ENCODE measurements around the gene CATSPERB.
"Not testable (repeated sequence)": the region's sequence is repeated elsewhere in the genome, so short reads cannot be mapped to it uniquely, and the experiment has no call there.

The CATSPERB gene

GRCh38 chr14:91732439-91732838 lies 553 bp upstream of the CATSPERB start:
- no peak for DNase-seq (ENCODE audit: low read depth in 2 of 2)

DNA sequence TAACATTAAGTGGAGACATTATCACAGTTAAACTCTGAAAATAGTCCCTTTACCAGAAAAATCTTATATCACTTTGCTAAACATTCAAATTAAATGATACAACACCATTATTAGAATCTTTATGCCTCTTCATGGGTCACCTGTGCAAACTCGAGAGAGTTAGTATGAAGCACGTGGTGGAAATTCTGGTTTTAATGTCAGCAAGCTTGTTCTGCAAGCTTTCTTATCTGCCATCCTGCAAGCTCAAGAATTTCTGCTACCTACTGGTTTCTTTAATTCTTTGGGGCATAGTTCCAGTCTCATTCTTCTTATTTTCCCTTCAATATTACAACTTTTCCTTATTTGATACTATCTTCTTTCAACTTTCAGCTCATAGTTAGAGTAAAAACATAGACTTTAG lies 868 bp downstream of the CATSPERB start:
- DNase-seq (ENCODE audit: low read depth in 2 of 2) = no peak

DNA sequence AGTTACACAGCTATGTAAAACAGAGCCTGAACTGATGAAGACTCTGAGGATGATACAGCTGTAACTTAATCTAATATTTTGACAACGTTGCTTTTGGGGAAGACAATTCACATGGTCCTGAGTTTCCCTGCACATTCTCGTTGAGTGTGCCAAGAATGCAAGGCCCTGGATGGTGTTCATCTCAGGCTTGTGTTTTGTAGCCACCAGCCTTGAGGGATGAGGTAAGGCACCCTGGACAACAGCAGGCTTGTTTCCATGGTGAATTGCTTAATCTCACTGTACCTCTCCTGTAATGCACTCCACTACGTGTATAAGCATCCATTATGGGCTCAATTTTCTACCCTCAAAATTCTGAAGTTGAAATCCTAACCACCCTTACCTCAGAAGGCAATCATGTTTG lies 2.1 kb downstream of the CATSPERB start:
- DNase-seq (ENCODE audit: low read depth in 2 of 2) = no peak

DNA sequence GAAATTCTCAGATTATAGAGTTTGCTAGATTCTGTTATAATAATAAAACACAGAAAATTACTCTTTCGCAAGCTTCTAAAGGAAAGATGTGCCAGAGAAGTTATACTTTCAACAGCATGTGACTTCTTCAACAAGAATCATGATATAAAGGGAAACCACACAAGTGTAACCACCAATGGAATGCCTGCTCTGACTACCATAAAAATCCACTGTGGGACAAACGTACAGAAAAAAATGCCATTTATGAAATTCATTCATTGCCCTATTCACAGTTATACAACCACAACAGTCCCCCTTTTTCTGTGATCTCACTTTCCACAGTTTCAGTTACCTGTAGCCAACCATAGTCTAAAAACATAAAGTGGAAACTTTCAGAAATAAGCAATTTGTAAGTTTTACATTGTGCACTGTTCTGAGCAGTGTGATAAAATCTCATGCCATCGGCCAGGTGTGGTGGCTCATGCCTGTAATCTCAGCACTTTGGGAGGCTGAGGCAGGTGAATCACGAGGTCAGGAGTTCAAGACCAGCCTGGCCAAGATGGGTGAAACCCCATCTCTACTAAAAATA lies 3.2 kb downstream of the CATSPERB start:
- DNase-seq (ENCODE audit: low read depth in 2 of 2) = no peak

- no peak for DNase-seq (ENCODE audit: low read depth in 2 of 2)
Measured at GRCh38 chr14:91727121-91727520, 4.8 kb downstream of the CATSPERB start.

GRCh38 chr14:91723501-91723900 lies 8.4 kb downstream of the CATSPERB start:
- no peak for DNase-seq (ENCODE audit: low read depth in 2 of 2)

DNA sequence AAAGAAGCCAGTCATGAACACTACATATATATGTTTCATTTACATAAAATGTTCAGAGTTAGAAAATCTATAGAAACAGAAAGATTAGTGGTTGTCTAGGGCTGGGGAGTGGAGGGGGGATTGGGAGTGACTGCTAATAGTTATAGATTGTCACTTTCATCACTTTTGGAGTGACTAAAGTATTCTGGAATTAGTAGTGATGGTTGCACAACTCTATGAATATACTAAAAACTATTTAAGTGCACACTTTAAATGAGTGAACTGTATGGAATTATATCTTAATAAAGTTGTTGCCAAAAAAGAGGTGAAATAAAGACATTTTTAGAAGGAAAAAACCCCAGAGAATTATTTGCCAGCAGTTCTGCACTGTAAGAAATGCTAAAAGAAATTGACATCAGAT lies 9.5 kb downstream of the CATSPERB start:
- no peak for DNase-seq (ENCODE audit: low read depth in 2 of 2)

- DNase-seq (ENCODE audit: low read depth in 2 of 2) = no peak
Measured at GRCh38 chr14:91719839-91720238, 12.0 kb downstream of the CATSPERB start.

GRCh38 chr14:91716999-91717398 lies 14.9 kb downstream of the CATSPERB start:
- DNase-seq (ENCODE audit: low read depth in 2 of 2) = no peak

DNA sequence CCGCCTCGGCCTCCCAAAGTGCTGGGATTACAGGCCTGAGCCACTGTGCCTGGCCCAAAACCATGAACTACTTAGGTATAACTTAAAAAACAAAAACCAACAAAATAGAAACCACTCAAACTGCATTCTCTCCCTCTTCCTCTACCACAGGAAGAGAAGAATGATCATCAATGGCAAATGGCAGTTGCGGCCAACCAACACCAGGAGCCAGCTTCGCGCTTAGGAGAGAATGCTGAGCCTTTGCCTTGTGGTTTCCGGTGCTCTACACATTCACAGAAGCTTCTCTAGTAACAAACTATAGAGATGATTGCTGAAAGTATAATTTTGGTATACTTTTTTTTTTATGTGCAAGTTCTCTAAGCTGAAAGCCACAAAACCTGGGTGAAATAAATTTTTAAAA lies 17.1 kb downstream of the CATSPERB start:
- DNase-seq (ENCODE audit: low read depth in 2 of 2) = no peak

- no peak for DNase-seq (ENCODE audit: low read depth in 2 of 2)
Measured at GRCh38 chr14:91708795-91709194, 23.1 kb downstream of the CATSPERB start.

GRCh38 chr14:91706996-91707395 lies 24.9 kb downstream of the CATSPERB start:
- no peak for DNase-seq (ENCODE audit: low read depth in 2 of 2)

GRCh38 chr14:91694643-91695042 lies 37.2 kb downstream of the CATSPERB start:
- DNase-seq (ENCODE audit: low read depth in 2 of 2) = no peak

- no peak for DNase-seq (ENCODE audit: low read depth in 2 of 2)
Measured at GRCh38 chr14:91693346-91693745, 38.5 kb downstream of the CATSPERB start.

DNA sequence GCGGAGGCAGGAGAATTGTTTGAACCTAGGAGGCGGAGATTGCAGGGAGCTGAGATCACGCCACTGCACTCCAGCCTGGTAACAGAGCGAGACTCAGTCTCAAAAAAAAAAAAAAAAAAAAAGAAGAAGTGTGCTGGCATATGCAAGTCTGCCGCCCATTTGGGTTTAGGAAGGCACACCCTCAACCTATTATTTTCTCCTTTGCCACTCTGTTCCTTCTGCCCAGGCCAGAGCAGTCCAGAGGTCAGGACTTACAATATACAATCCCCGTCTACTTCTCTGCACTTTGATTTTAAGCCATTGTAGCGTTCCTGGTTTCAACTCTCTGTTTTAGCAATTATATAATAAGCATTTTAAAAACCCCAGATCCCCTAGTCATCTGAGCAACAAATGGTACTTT lies 39.8 kb downstream of the CATSPERB start:
- no peak for DNase-seq (ENCODE audit: low read depth in 2 of 2)

DNA sequence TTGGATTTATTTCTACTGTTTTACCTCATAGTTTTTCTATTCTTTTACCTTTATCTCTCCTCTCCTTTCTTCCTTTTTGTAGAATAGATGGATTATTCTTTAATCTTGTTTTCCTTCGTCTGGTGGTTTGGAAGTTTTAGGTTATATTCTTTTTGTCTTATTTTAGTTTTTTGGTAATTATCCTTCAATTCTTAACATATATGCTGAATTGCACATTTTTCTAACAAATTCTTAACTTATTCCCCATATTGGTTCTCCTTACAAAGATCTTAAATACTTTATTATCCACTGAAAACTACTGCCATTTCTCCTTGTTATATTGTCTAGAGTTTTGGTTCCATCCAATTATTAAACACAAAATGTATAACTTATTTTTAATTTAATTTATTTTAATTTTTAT lies 42.3 kb downstream of the CATSPERB start:
- no peak for DNase-seq (ENCODE audit: low read depth in 2 of 2)

GRCh38 chr14:91687436-91687835 lies 44.5 kb downstream of the CATSPERB start:
- DNase-seq (ENCODE audit: low read depth in 2 of 2) = not testable (repeated sequence)

DNA sequence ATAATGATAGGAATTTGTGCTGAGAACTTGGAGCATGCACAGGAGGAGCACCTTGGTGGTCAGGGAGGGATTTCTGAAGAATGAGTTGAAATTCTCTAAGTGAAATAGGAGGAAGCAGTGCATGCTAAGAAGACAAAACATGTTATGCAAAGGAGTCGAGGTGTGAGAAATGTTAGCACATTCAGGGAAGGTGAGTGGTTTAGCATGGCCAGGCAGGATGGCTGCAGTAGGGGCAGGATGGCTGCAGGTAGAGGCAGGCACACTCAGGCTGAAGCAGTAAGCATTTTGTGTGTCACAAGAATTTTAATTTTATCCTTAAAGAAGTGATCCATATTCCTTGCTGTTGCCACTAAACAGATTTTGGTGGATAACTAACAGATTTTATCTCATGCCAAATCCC lies 46.3 kb downstream of the CATSPERB start:
- no peak for DNase-seq (ENCODE audit: low read depth in 2 of 2)

DNA sequence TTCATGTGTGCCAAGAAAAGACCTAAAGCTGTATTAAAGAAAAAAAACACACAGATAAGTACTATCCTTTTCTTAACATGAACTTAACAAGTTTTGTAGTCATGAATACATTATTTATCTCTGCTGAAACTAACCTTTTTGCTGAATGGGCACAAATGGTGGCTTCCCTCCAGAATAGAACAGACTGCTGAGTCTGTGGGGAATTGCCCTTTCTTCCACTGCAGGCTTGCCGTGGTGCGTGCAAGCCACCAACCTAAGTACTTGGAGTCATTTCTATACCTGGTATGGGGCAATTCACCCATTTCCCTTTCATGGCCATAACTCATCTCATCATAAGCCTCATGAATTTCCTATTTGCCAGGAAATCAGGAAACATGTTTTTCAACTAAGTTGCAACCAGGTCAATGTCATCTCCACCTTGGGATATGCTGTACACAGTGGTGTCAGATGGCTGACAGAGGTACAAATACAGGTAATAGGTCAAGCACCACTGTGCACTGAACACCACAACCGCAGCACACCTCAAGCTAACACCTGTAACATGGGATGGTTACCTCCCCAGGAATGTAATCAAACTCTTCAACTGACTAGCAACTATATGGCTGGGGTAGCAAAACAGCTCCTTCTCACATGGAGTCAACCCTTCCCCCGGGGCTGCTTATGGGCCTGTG lies 49.9 kb downstream of the CATSPERB start:
- DNase-seq (ENCODE audit: low read depth in 2 of 2) = no peak

- no peak for DNase-seq (ENCODE audit: low read depth in 2 of 2)
Measured at GRCh38 chr14:91681118-91681517, 50.8 kb downstream of the CATSPERB start.

DNA sequence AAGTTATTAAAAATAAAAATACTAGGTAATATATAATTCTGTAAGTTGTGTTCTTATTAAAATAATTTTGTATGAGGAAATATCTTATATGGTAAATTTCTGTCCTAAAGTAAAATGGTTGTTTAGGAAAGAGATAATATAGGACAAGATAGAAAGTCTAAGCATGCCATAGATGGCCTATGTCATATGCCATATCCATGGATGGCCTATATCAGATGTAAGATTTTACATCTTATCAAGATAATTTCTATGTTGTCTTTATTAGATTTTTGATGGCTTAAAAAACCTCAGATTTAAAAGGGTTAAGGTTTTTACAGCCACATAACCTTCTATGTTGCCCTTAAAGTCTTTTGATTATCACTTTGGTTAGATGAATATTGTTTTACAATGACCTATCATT lies 52.6 kb downstream of the CATSPERB start:
- DNase-seq (ENCODE audit: low read depth in 2 of 2) = no peak

GRCh38 chr14:91677687-91678086 lies 54.2 kb downstream of the CATSPERB start:
- not testable (repeated sequence) for DNase-seq (ENCODE audit: low read depth in 2 of 2)

DNA sequence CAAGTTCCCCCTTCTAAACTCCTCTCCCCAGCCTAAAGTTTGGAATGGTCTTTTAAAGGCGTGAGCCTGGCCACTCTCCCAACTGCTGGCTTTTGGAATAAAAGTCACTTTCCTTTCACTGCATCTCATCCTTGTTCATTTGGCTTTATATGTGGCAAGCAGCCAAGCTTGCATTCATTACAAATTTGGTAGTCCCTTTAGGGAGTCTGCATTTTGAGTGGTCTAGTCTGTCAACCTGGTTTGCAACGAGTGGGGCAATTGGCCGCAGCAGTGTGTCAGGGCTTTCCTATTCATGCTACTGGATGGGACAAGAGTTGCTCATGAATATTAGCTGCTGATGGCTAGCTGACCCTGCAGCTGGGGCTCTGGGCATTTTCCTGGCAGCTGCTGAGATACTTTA lies 57.0 kb downstream of the CATSPERB start:
- DNase-seq (ENCODE audit: low read depth in 2 of 2) = no peak

DNA sequence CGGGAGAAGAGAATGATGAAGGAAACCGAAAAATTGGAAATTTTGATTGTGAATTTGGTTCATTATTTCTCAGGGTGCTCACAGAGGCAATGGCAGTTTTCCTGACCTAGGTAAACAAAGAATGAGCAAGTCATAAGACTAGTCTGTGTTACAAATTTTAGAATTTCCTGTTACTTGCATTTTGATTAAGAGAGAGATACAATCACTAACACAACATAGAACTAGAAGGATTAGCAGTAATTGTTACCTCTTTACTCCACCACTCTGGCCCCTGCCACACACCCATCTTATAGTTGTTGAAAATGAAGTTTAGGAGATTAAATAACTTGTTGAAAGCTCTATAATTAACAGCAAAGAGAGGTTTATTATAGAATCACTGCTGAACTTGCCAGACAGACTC lies 62.0 kb downstream of the CATSPERB start:
- DNase-seq (ENCODE audit: low read depth in 2 of 2) = no peak
